C4-2B (cell line): Measurements from ENCODE around the gene OR2T35.

Source experiments
- ZFX ChIP-seq: fragments of 450-650 bp; IDR thresholded peaks from 2 replicates; pipeline ENCODE4 v1.6.1; 2017
- TF ChIP-seq, protein P1 (sequence below): fragments of 450-650 bp; conservative IDR thresholded peaks from 2 replicates; pipeline ENCODE4 v1.5.1; 2017; ENCODE audit warnings: mild to moderate bottlenecking

GRCh38 chr1:248589334-248589733, 55.7 kb downstream of the OR2T35 start:
- TF ChIP-seq, protein P1, sequence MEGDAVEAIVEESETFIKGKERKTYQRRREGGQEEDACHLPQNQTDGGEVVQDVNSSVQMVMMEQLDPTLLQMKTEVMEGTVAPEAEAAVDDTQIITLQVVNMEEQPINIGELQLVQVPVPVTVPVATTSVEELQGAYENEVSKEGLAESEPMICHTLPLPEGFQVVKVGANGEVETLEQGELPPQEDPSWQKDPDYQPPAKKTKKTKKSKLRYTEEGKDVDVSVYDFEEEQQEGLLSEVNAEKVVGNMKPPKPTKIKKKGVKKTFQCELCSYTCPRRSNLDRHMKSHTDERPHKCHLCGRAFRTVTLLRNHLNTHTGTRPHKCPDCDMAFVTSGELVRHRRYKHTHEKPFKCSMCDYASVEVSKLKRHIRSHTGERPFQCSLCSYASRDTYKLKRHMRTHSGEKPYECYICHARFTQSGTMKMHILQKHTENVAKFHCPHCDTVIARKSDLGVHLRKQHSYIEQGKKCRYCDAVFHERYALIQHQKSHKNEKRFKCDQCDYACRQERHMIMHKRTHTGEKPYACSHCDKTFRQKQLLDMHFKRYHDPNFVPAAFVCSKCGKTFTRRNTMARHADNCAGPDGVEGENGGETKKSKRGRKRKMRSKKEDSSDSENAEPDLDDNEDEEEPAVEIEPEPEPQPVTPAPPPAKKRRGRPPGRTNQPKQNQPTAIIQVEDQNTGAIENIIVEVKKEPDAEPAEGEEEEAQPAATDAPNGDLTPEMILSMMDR, result no peak
- no peak for TF ChIP-seq ZFX
